Effector CD4-positive, alpha-beta T cell (primary cell): Measurements from ENCODE around the gene EYA2.

ENCODE experiments used
- DNase-seq: peaks from one replicate; pipeline ENCODE4 v3.0.0-alpha.2; 2020

Gene EYA2

GRCh38 chr20:47122560-47122959, 227.9 kb downstream of the EYA2 start:
- DNase-seq, result no peak

DNA sequence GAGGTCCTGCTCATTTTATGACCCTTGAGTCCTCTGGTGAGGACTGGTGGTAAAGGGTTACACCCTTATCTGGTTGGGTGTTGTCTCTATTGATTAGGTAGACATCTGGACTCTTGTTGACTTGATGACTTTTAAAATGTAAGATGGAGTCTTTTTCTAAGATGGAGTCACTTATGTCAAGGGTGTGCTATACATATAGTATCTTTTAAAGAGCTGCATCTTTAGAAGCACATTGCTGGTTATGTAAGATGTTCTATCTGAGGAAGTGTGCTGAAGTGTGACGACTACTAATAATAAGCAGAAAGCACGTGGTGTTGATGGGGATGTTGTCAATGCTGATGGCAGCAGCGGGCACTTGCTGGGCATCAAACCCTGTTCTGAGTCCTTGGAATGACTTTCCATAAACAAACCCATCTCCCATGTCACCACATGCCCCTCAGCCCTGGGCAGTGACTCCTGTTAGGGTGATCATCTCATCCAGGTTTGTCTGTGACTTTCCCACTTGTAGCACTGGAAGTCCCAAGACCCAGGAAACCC, 229.6 kb downstream of the EYA2 start:
- DNase-seq, result no peak

DNA sequence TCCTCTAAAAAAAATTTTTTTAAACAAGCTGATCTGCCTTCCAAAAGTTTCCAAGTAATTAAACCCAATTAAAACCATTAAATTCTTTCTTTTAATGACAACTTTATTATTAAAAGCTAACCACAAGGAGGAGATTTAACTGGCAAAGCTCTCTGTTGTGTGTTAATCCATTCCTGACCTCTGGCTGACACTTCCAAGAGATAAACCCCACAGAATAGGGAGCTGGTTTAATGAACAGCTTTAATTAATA, 230.8 kb downstream of the EYA2 start:
- DNase-seq, result no peak

DNA sequence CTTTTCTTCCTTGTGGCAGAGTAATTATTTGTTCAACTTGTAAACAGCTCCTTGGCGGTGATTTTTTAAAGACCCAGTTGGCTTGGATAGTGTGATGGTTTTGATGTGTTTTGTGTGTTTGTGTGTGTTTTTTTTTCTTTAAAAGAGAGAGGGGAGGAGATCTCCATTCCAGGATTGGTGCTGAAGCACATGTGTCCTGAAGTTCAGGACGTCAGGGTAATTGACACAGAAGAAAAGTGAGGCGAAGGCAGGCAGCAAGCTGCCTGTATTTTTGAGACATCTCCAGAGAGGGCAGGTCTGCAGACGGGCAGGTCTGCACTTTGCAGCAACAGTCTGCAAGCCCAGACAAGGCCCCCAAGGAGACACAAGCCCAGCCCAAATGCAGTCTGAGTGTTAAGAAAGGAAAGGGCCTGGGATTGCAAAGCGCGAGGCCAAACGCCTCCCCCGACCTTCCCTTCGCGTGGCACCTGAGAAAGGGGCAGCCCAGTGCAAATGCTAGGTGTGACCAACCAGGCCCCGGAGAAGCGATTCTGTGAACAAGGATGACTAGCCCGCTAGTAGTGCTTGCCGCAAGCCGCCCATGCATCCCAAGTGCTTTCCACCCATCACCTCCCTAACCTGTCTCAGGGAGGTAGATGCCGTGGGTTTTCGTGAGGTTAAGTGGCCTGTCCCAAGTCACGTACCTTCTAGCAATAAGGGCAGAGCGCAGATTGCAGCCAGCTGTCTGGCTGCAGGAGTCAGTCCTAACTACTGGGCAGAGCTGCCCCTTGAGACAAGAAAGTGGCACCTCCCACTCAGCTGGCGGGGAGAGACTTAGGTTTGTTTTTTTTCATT, 231.3 kb downstream of the EYA2 start:
- DNase-seq, result no peak

- no peak for DNase-seq
These were observed 232.1 kb downstream of the EYA2 start for GRCh38 chr20:47126709-47127108.

- DNase-seq, result no peak
These were observed 232.9 kb downstream of the EYA2 start for GRCh38 chr20:47127546-47127945.

- no peak for DNase-seq
These were observed 233.4 kb downstream of the EYA2 start for GRCh38 chr20:47127999-47128398.

- no peak for DNase-seq
These were observed 234.7 kb downstream of the EYA2 start for GRCh38 chr20:47129306-47129705.

DNA sequence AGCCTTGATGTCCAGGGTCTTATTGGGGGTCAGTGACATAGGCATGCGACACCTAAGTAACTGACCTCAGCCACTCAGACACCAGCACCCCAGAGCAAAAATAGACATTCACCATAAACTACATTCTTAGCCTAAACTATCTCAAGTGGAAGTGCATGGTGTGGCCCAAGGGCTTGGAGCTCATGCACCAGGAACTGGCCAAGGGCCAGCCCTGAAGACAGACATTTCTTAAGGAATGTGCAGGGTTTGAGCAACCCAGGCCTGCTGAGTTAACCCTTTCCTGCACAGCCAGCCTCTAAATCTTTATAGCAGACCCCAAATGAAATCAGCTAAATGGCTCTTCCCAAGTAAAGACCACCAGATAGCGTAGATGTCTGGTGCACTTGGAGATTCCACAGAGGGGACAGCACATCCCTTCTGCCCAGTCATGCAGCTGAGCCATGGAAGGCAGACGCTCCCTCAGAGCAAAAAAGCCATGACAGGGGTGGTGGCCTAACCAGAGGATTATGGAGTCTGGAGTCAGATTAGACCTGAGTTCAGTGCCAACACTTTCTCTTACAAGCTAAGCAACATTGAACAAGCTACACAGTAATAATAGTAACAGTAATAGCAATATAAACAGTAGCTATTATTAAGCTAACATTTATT, 239.3 kb downstream of the EYA2 start:
- no peak for DNase-seq

GRCh38 chr20:47136782-47137181, 242.1 kb downstream of the EYA2 start:
- DNase-seq, result no peak

DNA sequence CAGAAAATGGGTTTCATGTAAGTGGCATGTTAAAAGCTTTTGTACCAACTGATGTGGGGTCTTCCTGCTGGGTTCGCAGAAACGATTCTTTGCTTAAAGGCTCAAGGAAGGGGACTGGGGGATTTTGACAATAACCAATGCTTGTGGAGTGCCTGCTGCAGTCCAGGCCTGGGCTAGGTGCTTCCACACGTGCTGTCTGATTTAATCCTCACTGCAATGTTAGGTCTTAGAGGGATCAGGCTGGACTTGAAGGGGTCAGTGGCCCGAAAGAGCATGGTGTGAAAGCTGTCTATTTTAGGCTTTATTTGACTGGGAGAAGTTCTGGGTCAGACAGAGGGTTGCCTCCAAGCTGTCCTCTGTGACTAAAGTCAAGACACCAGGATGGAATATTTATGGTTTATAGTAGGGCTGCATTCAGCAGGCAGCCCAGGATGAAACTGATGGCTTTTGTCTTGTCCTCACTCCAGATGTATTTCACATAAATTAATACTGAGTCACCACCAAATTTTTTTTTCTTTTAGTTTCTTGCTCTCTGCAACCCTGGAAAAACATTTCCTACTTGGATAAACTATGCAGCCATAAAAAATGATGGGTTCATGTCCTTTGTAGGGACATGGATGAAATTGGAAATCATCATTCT, 242.7 kb downstream of the EYA2 start:
- DNase-seq, result no peak

DNA sequence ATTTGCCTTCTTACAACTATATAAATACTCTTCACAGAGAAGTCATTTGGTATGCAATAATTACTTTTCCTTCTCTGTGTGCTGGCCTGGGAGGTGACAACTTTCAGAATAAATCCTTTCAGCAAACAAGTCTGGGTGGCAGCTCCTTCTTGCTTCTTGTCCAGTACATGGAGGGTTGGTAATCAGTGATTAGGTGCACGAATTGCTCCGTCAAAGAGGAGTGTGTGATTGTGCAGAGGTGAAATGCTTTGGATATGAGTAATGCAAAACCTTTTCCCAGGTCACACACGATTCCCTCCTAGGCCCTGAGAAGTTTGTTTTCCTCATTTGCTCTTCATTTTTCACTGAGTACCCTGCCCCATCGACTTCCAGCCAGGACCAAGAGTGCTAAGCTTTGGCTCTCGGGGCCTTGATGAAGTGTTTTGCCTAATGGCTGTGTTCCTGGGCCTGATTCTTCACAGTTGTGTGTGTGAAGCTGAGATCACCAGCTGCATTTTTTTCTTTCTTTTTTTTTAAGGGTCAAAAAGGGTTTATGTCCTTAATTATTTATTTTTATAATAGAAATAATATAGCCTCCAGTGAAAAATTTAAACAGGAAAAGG, 245.4 kb downstream of the EYA2 start:
- DNase-seq, result no peak

DNA sequence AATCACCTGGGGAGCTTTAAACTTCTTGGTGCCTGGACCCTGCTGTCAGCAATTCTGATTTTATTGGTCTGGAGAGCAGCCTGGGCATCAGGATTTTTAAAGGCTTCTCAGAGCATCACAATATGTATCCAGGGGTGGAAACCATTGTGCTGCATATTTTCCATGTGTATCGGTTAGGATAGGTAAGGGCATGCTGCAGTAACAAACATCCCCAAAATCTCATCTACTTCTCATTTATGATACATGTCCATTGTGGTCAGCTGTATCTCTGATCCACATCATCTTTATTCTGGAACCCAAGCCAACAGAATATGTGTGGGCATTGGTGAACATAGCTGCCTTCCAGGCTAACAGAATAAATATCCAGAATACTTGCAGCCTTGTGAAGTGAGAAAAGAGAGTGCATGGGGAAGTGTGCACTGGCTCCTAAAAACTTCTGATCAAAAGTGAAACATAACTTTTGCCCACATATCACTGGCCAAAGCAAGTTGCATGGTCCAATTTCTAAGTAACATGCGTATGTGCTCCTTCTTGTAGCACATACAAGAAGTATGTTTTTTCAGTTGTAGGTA, 246.8 kb downstream of the EYA2 start:
- no peak for DNase-seq

DNA sequence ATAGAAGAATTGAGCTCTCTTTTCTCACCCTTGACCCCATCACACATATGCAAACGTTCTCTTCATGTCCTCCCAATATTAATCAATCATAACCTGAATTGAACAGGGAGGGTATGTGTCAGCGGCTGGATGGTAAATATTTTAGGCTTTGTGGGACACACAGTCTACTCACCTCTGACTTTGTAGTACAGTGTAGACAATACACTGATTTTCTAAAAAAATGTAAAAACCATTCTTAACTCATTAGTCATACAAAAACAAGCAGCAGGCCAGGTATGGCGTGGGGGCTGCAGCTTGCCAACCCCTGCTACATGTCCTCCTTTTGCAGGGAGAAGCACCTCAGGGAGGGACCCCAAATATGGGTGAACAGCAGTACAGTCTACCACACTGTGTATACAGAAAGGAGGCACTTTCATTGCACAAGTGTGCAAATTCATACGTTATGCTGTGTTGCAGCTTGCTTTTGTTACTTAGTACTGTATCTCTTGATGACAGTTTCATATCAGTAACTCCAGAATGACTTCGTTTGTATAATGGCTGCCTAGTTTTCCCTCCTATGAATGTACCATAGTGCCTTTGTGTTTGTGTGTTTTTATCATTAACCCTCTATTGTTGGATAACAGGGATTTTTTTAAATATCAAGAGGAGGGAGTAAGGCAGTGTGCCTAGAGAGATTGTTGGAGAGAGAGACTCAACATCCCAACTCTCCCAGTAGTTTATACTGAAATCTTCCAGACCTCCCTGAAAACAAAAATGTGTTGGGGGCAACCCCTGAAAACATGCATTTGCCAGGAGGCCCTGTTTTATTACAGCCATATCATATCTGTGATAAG, 247.5 kb downstream of the EYA2 start:
- DNase-seq, result no peak

- no peak for DNase-seq
These were observed 248.1 kb downstream of the EYA2 start for GRCh38 chr20:47142774-47143170.

GRCh38 chr20:47143657-47144056, 249.0 kb downstream of the EYA2 start:
- no peak for DNase-seq

DNA sequence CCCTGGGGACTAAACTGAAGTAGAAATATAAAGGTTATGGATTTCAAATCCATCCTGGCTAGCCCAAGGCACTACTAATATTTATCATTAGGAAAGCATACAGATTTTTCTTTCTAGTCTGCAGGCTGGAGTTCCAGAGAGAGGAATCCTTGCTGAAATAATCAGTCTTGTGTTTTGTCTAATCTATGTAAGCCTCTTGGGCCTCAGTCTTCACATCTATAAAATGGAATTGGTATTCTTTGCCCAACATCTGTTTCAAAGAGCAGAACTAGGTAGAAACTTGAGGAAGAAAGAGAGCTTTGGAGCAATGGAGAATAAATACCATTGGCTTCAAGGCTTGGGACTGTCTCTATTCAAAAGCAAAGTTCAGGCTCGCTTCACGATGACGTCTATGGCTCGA, 249.8 kb downstream of the EYA2 start:
- no peak for DNase-seq

DNA sequence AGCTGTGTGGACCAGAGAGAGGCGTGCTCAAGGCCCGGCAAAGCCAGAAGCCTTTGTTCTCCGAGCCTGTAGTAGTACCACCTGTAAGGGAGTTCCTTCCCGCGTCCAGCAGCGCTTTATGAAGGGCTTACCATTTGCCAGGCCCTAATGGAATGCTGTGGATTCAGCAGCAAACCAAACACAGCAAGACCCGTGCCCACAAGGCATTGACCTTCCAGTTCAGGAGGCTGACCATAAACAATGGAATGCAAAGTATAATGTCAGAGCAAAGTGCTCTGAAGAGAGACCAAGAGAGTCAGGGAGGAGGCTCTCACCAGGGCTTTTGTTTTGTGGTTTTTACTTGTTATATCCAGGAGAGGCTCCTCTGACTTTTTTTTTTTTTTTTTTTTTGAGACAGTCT, 252.0 kb downstream of the EYA2 start:
- DNase-seq, result no peak

DNA sequence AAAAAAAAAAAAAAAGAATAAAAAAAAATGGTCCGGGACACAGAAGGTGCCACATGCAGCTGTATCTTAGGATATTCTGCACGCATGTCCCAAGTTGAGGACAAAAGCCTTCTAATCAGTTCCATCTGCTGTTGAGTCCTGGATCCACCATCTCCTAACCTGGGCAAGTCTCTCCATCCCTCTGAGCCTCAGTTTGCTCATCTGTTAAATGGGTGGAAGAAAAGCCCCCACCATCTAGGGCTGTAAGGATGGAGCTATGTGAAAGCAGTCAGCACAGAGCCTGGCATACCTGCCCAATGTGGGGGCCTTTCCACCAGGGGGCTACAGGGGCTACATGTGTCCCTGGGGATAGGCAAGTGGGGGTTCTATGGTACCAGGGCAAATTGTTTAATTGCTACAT, 253.4 kb downstream of the EYA2 start:
- DNase-seq, result no peak

- no peak for DNase-seq
These were observed 255.3 kb downstream of the EYA2 start for GRCh38 chr20:47149939-47150338.

DNA sequence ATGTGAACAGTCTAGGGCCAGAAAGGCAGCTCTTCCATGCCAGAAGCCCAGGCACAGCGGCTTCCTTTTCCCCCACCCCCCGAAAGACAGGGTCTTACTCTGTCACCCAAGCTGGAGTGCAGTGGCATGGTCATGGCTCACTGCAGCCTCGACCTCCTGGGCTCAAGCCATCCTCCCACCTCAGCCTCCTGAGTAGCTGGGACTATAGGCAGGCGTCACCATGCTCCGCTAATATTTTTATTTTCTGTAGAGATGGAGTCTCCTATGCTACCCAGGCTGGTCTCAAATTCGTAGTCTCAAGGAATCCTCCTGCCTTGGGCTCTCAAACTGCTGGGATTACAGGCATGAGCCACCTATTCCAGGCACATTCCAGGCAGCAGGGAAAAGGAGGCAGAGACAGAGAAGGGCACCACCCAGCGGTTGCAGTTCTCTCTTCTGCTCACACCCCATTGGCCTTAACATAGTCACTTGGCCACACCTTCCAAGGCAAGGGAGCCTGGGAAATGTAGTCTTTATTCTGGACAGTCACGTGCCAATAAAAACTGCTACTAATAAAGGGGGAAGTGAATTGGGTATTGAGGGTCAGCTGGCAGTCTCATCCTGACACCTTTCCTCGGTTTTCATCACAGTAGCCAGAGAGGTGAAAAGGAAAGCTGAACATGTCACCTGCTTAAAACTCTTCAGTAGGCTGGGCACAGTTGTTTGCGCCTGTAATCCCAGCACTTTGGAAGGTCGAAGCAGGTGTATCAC, 255.9 kb downstream of the EYA2 start:
- DNase-seq, result no peak

DNA sequence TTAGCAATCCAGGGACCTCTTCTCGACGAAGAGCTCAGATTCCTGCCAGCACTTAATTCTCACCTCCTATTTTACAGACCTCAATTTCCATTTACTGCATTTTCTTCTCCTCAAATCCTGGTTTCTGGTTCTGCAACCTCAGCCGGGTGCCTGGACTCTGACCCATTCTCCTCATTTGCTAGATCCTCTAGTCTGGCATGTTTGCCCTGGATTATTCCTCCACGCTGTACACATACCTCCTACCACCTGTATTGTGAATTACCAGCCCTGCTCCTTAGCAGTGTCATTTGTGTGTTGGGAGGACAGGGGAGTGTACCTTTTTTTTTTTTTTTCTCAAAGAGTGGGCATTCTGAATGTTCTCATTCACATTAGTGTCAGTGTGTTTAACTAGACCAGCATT, 257.4 kb downstream of the EYA2 start:
- no peak for DNase-seq
